Endothelial cell of umbilical vein (primary cell): ENCODE measurements around the gene FAM131C. TPM values are rescaled to one million over a fixed set of nuclear protein-coding genes. Genes with fewer than 3 reads are reported as not detected.

ENCODE experiments used
- BruUV-seq: library from RNA; stranded (reverse); fragments of 400-500 nt; replicated peaks from 2 replicates; lab custom pipeline; 2021; lab: Mats Ljungman, UMichigan
- CTCF ChIA-PET: fragments of 300-600, 350-600 bp; sonication (Branson Sonifier 250); formaldehyde crosslinking; loops from one replicate; lab custom pipeline; 2021; ENCODE audit warnings: antibody characterized with exemption, inconsistent platforms; lab: Charles Lee
- POLR2A ChIA-PET: fragments of 300-600, 350-600 bp; sonication (Branson Sonifier 250); formaldehyde crosslinking; loops from one replicate; lab custom pipeline; 2021; ENCODE audit warnings: antibody characterized with exemption, inconsistent platforms; lab: Charles Lee
- DNase-seq: peaks from one replicate; pipeline ENCODE4 v3.0.0-alpha.2; 2011; ENCODE audit warnings: low read depth, low spot score
- FAIRE-seq: peaks from 2 replicates; lab custom pipeline; 2011; peaks lifted over from hg19 to GRCh38; lab: Jason Lieb, UNC
- H2AFZ ChIP-seq: 2 replicates; pipeline ENCODE4 v1.6.0; 2012; ENCODE audit warnings: low read depth, low read length, control low read depth, inconsistent platforms
- H3K27ac ChIP-seq: 2 replicates; pipeline ENCODE4 v1.5.1; 2011; ENCODE audit warnings: low read depth, mild to moderate bottlenecking, control low read depth, low read length, moderate library complexity; ENCODE audit not compliant: insufficient read depth
- H3K27me3 ChIP-seq, 2 experiments: 2 replicates each; pipeline versions ENCODE4 v1.6.0 to v1.6.1; 2011; ENCODE audit warnings: low read length in 2 of 2, mixed read lengths in 1 of 2; ENCODE audit not compliant: control insufficient read depth in 2 of 2, insufficient read depth in 2 of 2
- H3K36me3 ChIP-seq, 2 experiments: 2 replicates in 1 of 2; 3 replicates in 1 of 2; pipeline ENCODE4 v1.5.1; 2011; ENCODE audit warnings: low read length in 2 of 2, mild to moderate bottlenecking in 1 of 2, moderate library complexity in 1 of 2; ENCODE audit not compliant: control insufficient read depth in 2 of 2, insufficient read depth in 2 of 2; ENCODE audit errors: extremely low read depth in 1 of 2
- H3K4me1 ChIP-seq: 3 replicates; pipeline ENCODE4 v1.5.1; 2011; ENCODE audit warnings: mild to moderate bottlenecking, low read length; ENCODE audit not compliant: control insufficient read depth, insufficient read depth; ENCODE audit errors: extremely low read depth
- H3K4me2 ChIP-seq: 2 replicates; pipeline ENCODE4 v1.6.1; 2011; ENCODE audit warnings: low read length, control low read depth, mixed read lengths; ENCODE audit not compliant: insufficient read depth
- H3K4me3 ChIP-seq, 3 experiments: fragments of 200-600 bp in 1 of 3; sonication (generic), shearing (Covaris generic) in 1 of 3; replicated peaks in 1 of 3; 2 replicates each; pipeline ENCODE4 v1.5.1; 2011 to 2016; ENCODE audit warnings: control low read depth in 3 of 3, low read length in 3 of 3, mild to moderate bottlenecking in 2 of 3, inconsistent platforms in 1 of 3, low read depth in 1 of 3, moderate library complexity in 1 of 3; ENCODE audit not compliant: insufficient read depth in 1 of 3
- H3K79me2 ChIP-seq: 2 replicates; pipeline ENCODE4 v1.6.0; 2012; ENCODE audit warnings: low read length, inconsistent platforms; ENCODE audit not compliant: control insufficient read depth, insufficient read depth
- H3K9ac ChIP-seq: replicated peaks from 2 replicates; pipeline ENCODE3; 2011; ENCODE audit warnings: low read length, control low read depth; ENCODE audit not compliant: insufficient read depth; ENCODE audit errors: extremely low read depth
- H3K9me1 ChIP-seq: replicated peaks from 3 replicates; pipeline ENCODE4 v1.6.0; 2011; ENCODE audit warnings: mild to moderate bottlenecking, low read length; ENCODE audit not compliant: control insufficient read depth, insufficient read depth; ENCODE audit errors: extremely low read depth
- H3K9me3 ChIP-seq: replicated peaks from 2 replicates; pipeline ENCODE4 v1.5.1; 2012; ENCODE audit warnings: low read length, inconsistent platforms; ENCODE audit not compliant: control insufficient read depth, insufficient read depth
- H4K20me1 ChIP-seq: replicated peaks from 2 replicates; pipeline ENCODE3; 2011; ENCODE audit warnings: mild to moderate bottlenecking, low read length; ENCODE audit not compliant: control insufficient read depth, insufficient read depth; ENCODE audit errors: extremely low read depth
- CTCF ChIP-seq, 2 donors: IDR thresholded peaks; 1 replicate in 1 of 2; 2 replicates in 1 of 2; pipeline ENCODE4 v1.5.1; 2011; ENCODE audit warnings: low read length in 2 of 2, mild to moderate bottlenecking in 2 of 2, moderate library complexity in 2 of 2, control low read depth in 1 of 2, inconsistent platforms in 1 of 2, low read depth in 1 of 2; ENCODE audit not compliant: insufficient read depth in 1 of 2; ENCODE audit errors: extremely low read depth in 1 of 2
- GATA2 ChIP-seq: IDR thresholded peaks from 2 replicates; pipeline ENCODE4 v1.7.0; 2011; ENCODE audit warnings: low read depth, mild to moderate bottlenecking, moderate library complexity, mixed read lengths, low read length; ENCODE audit not compliant: insufficient read length, insufficient read depth
- JUN ChIP-seq: IDR thresholded peaks from 2 replicates; pipeline ENCODE4 v1.6.1; 2011; ENCODE audit warnings: borderline replicate concordance, low read depth; ENCODE audit not compliant: insufficient read length, insufficient read depth
- MAX ChIP-seq: IDR thresholded peaks from 2 replicates; pipeline ENCODE4 v1.6.1; 2011; ENCODE audit not compliant: insufficient read depth, insufficient read length
- MYC ChIP-seq: IDR thresholded peaks from one replicate; pipeline ENCODE4 v1.6.1; 2011; ENCODE audit warnings: mild to moderate bottlenecking, low read depth, low read length
- POLR2AphosphoS5 ChIP-seq: IDR thresholded peaks from 2 replicates; pipeline ENCODE4 v1.6.1; 2012; ENCODE audit warnings: low read depth, mild to moderate bottlenecking, control low read depth, low read length, moderate library complexity; ENCODE audit not compliant: insufficient read depth
- dilution Hi-C: fragments of 300-500 bp; cut with MboI; formaldehyde crosslinking; loops from one replicate; pipeline ENCODE4 v1.15.0; 2019; ENCODE audit warnings: low sequenced_read_pairs; ENCODE audit not compliant: extremely low pct_ligation_motif_present
- intact Hi-C: fragments of 100-400 bp; cut with micrococcal nuclease; formaldehyde crosslinking; loops from one replicate; pipeline ENCODE4 v1.10.0; 2022
- polyA plus RNA-seq, 4 experiments: library from polyadenylated mRNA; depleted of rRNA in 3 of 4; stranded (reverse) in 3 of 4; unstranded in 1 of 4; fragments of >200 nt; gene quantifications; 2 replicates each; pipeline versions ENCODE4 v1.2.1 to v1.2.3, GENCODE V29; 2011 to 2012; ENCODE audit warnings: missing spikeins in 1 of 4
- total RNA-seq: library from RNA; stranded (reverse); gene quantifications from 2 replicates; pipeline ENCODE4 v1.2.3, GENCODE V29; 2021

FAM131C gene
- total and polyA plus RNA-seq, 2 donors (not counting 3 experiments of a cell fraction or from before 2014, with no cell fraction given) = 0.23 TPM; not detected in 1

GRCh38 chr1:16072095-16072494 lies 1.4 kb downstream of the FAM131C start:
- ChIA-PET POLR2A (no interaction called here), CTCF (interaction anchor here (1.3 to 13.2 kb wide), 5 partner anchors 11 to 291 kb away, joined by 3 to 179 read pairs (median 12); no protein-coding TSS in a partner anchor)
- Histone ChIP-seq H3K27me3 (peaks cover 0 to 3% of the 10 kb centered on the region in 2 experiments), H3K36me3 (no peaks in the 10 kb centered on the region), H3K79me2 (no peaks in the 10 kb centered on the region), H3K4me1 (peaks cover 13% of the 10 kb centered on the region), H3K9me1 (no peaks in the 10 kb centered on the region), H3K9me3 (no peaks in the 10 kb centered on the region), H3K4me2 (no peak overlapping the region), H3K4me3 (no peak overlapping the region), H3K9ac (no peak overlapping the region), H2AFZ (no peak overlapping the region), H3K27ac (no peak overlapping the region), H4K20me1 (no peaks in the 10 kb centered on the region)
- no peak for TF ChIP-seq MYC
- TF ChIP-seq JUN = no peak
- TF ChIP-seq MAX = no peak
- no peak for TF ChIP-seq CTCF (IDR thresholded peaks at IDR 0.05; ENCODE audit: extremely low read depth in 1 of 2, insufficient read depth in 1 of 2, low read depth in 1 of 2, low read length in 2 of 2)
- no peak for TF ChIP-seq POLR2AphosphoS5
- no peak for TF ChIP-seq GATA2
- DNase-seq (no peak), FAIRE-seq (no peak)
- no TSS peak for BruUV-seq
- dilution Hi-C loops = no loop called here
- intact Hi-C loops = no loop called here
